Measurements from ENCODE around the gene CPNE6. TPM values are rescaled to one million over a fixed set of nuclear protein-coding genes. Genes with fewer than 3 reads are reported as not detected.
"Not testable (repeated sequence)": the region's sequence is repeated elsewhere in the genome, so short reads cannot be mapped to it uniquely, and the experiment has no call there.

Gene CPNE6
- total RNA-seq, 1 experiment from 2014 or later = not detected

- H3K4me3 ChIP-seq = peak overlapping the region; percentile 85
- no peaks in the 10 kb centered on the region for H3K27me3 ChIP-seq
- H3K4me1 ChIP-seq = peaks cover 10% of the 10 kb centered on the region
- peak overlapping the region; percentile 67 for H3K27ac ChIP-seq
- H3K36me3 ChIP-seq = peaks cover 3% of the 10 kb centered on the region
- peak in 1 of 2 experiments; percentile 30 for DNase-seq
- H3K9me3 ChIP-seq (replicated peaks) = no peaks in the 10 kb centered on the region
Measured at GRCh38 chr14:24094841-24095270, 23.5 kb downstream of the CPNE6 start.

DNA sequence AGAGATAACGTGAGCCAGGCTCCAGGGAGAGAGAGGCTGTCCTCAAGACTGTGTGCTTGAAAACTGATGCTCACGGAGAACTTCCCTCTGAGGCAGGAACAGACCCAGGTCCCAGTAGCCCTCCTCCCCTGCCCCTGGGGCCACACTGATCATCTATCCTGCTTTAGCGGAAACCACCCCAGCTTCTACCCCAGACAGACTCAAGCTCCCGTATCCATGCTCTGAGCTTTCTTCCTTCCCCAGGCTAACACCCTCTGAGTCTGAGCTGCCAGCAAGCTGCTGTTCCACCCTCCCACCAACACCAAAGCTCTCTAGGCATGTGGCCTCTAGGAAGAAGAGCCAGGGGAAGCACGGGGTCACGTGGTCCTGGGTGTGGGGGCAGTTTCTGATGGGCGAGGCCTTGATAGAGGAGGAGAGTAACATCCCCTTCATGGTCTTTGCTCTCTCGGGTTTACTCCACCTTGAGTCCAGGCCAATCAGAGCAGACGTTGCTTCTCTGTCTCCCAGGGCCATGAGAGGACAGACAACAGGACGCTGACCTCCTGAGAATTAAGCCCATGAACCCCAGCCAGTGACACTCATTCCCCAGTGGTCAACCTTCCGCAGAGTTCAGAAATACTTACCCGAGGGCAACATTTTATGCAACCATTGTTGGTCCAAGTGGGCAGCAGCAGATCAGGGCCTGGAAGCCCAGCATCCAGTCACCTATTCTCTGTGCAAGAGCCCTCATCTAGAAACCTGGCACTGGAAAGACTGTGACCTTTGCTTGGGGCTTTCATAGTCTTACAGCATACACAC lies 24.1 kb downstream of the CPNE6 start:
- H3K4me3 ChIP-seq = peak overlapping the region; percentile 85
- H3K27ac ChIP-seq = peak overlapping the region; percentile 67
- peaks cover 6% of the 10 kb centered on the region for H3K36me3 ChIP-seq
- DNase-seq = peak; percentile 83 to 85
- H3K27me3 ChIP-seq = no peaks in the 10 kb centered on the region
- no peaks in the 10 kb centered on the region for H3K9me3 ChIP-seq (replicated peaks)
- peaks cover 10% of the 10 kb centered on the region for H3K4me1 ChIP-seq

GRCh38 chr14:24096545-24097181 lies 25.3 kb downstream of the CPNE6 start:
- Histone ChIP-seq H3K9me3 (replicated peaks) (no peaks in the 10 kb centered on the region), H3K27me3 (no peaks in the 10 kb centered on the region), H3K27ac (no peak overlapping the region), H3K36me3 (peaks cover 6% of the 10 kb centered on the region), H3K4me3 (no peak overlapping the region), H3K4me1 (peaks cover 10% of the 10 kb centered on the region)
- DNase-seq = no peak

DNA sequence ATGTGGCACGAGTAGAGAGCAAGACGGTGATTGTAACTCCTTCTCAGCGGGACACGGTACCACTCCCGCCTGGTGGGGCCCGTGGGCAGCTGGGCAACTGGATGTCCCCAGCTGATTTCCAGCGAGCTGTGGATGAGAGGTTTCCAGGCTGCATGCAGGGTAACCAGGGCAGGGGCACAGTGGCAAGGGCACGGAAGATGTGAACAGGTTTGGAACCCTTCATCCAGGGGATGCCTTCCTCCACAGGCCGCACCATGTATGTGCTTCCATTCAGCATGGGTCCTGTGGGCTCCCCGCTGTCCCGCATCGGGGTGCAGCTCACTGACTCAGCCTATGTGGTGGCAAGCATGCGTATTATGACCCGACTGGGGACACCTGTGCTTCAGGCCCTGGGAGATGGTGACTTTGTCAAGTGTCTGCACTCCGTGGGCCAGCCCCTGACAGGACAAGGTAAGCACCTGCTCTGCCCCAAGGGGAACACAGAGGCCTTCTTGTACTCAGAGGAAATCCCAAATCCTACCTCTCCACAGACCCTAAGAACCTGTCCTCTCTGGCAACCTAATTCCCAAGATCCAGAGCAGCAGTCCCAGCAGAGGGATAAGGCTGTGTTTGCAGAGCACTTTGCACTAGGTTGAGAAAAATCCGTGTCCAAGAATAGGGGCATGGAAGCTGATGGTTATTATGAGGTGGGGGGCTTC lies 27.0 kb downstream of the CPNE6 start:
- Histone ChIP-seq H3K27ac (no peak overlapping the region), H3K4me1 (peaks cover 10% of the 10 kb centered on the region), H3K4me3 (no peak overlapping the region), H3K36me3 (peaks cover 10% of the 10 kb centered on the region), H3K9me3 (replicated peaks) (no peaks in the 10 kb centered on the region), H3K27me3 (no peaks in the 10 kb centered on the region)
- DNase-seq = no peak

GRCh38 chr14:24098927-24099813 lies 27.8 kb downstream of the CPNE6 start:
- no peaks in the 10 kb centered on the region for H3K9me3 ChIP-seq (replicated peaks)
- no peak for DNase-seq
- H3K36me3 ChIP-seq = peaks cover 14% of the 10 kb centered on the region

GRCh38 chr14:24100197-24100981 lies 29.0 kb downstream of the CPNE6 start:
- no peaks in the 10 kb centered on the region for H3K27me3 ChIP-seq
- H3K36me3 ChIP-seq = peaks cover 14% of the 10 kb centered on the region
- peaks cover 6% of the 10 kb centered on the region for H3K4me1 ChIP-seq
- no peaks in the 10 kb centered on the region for H3K9me3 ChIP-seq (replicated peaks)
- no peak overlapping the region for H3K27ac ChIP-seq
- DNase-seq = no peak
- H3K4me3 ChIP-seq = no peak overlapping the region

More at GRCh38 chr14:24098927-24099813, 27.8 kb downstream of the CPNE6 start:
- no peaks in the 10 kb centered on the region for H3K27me3 ChIP-seq
- H3K4me1 ChIP-seq = peaks cover 7% of the 10 kb centered on the region
- no peak overlapping the region for H3K4me3 ChIP-seq
- H3K27ac ChIP-seq = no peak overlapping the region

- H3K36me3 ChIP-seq = peaks cover 14% of the 10 kb centered on the region
- no peak overlapping the region for H3K4me3 ChIP-seq
- H3K4me1 ChIP-seq = no peaks in the 10 kb centered on the region
- no peaks in the 10 kb centered on the region for H3K9me3 ChIP-seq (replicated peaks)
- no peak for DNase-seq
- H3K27ac ChIP-seq = no peak overlapping the region
- H3K27me3 ChIP-seq = no peaks in the 10 kb centered on the region
Measured at GRCh38 chr14:24100982-24101494, 29.7 kb downstream of the CPNE6 start.

- peaks cover 14% of the 10 kb centered on the region for H3K36me3 ChIP-seq
- H3K9me3 ChIP-seq (replicated peaks) = no peaks in the 10 kb centered on the region
- no peaks in the 10 kb centered on the region for H3K4me1 ChIP-seq
- no peaks in the 10 kb centered on the region for H3K27me3 ChIP-seq
- H3K27ac ChIP-seq = no peak overlapping the region
- H3K4me3 ChIP-seq = no peak overlapping the region
- DNase-seq = no peak
Measured at GRCh38 chr14:24102357-24103048, 31.1 kb downstream of the CPNE6 start.

DNA sequence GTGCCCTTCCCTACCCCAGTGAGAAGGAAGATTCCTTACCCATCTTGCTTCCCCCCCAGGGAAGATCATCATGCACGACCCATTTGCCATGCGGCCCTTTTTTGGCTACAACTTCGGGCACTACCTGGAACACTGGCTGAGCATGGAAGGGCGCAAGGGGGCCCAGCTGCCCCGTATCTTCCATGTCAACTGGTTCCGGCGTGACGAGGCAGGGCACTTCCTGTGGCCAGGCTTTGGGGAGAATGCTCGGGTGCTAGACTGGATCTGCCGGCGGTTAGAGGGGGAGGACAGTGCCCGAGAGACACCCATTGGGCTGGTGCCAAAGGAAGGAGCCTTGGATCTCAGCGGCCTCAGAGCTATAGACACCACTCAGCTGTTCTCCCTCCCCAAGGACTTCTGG lies 32.1 kb downstream of the CPNE6 start:
- DNase-seq = no peak
- peaks cover 14% of the 10 kb centered on the region for H3K36me3 ChIP-seq
- H3K27ac ChIP-seq = no peak overlapping the region
- no peaks in the 10 kb centered on the region for H3K27me3 ChIP-seq
- no peak overlapping the region for H3K4me3 ChIP-seq
- H3K4me1 ChIP-seq = no peaks in the 10 kb centered on the region
- no peaks in the 10 kb centered on the region for H3K9me3 ChIP-seq (replicated peaks)

GRCh38 chr14:24105609-24106239 lies 34.4 kb downstream of the CPNE6 start:
- DNase-seq; H3K27me3 ChIP-seq; H3K9me3 ChIP-seq (replicated peaks); H3K27ac ChIP-seq; H3K4me3 ChIP-seq; H3K4me1 ChIP-seq; H3K36me3 ChIP-seq: not testable (repeated sequence)

DNA sequence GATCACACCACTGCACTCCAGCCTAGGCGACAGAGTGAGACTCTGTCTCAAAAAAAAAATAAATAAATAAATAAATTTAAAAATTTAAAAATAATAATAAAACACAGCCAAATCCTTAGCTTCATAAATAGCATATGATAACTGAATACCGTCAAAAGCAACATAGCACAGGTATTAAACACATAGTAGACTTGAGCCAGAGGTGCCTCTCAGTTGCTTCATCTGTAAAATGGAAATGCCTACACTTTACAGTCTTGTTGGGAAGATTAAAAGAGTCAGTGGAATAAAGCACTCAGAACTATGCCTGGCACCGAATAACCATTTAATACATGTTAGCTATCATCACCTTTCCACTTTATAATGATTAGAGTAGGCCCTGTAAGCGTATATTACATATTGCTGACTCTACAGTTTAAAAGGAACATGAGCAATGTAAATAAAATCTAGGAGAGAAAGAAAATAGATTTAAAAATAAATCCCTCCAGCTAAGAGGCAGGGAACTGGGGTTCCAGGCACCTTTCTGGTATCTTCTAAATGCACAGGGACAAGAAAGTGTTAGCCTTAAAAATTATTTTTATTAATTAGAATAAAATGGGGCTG lies 35.4 kb downstream of the CPNE6 start:
- Histone ChIP-seq H3K36me3 (peaks cover 8% of the 10 kb centered on the region), H3K27me3 (no peaks in the 10 kb centered on the region), H3K4me3 (no peak overlapping the region), H3K27ac (no peak overlapping the region), H3K9me3 (replicated peaks) (no peaks in the 10 kb centered on the region), H3K4me1 (peaks cover 9% of the 10 kb centered on the region)
- no peak for DNase-seq

DNA sequence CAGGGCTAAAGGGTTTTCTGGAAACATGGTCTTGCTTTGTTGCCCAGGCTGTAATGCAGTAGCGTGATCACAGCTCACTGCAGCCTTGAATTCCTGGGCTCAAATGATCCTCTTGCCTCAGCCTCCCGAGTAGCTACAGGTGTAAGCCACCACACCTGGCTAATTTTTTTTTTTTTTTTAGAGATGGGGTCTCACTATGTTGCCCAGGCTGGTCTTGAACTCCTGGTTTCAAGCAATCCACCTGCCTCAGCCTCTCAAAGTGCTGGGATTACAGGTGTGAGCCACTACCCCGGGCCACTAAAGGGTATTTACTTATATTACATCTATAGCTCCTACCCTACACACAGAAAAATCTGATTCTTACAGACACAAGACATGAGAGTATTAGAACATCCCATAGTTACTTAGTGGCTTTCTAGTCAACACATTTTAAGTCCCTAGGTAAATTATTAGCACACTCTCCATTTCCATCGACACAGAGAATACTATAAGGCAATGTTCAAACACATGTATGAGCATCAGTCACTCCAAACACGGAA lies 37.0 kb downstream of the CPNE6 start:
- Histone ChIP-seq H3K4me1 (peaks cover 9% of the 10 kb centered on the region), H3K4me3 (no peak overlapping the region), H3K27me3 (no peaks in the 10 kb centered on the region), H3K9me3 (replicated peaks) (no peaks in the 10 kb centered on the region), H3K36me3 (peaks cover 5% of the 10 kb centered on the region), H3K27ac (no peak overlapping the region)
- DNase-seq = no peak
